Measurements from ENCODE around the gene UGP2.
A peak's percentile ranks its signal among the peaks of the same experiment; 100 is the strongest.

The UGP2 gene

GRCh38 chr2:63834401-63834800 lies 7.3 kb upstream of the UGP2 start:
- Histone ChIP-seq H3K23ac (ENCODE audit: low read length) (no peak overlapping the region), H4K12ac (ENCODE audit: low read depth, low read length) (no peak overlapping the region), H3K79me2 (ENCODE audit: control insufficient read depth, insufficient read depth, low read length, poor library complexity) (no peaks in the 10 kb centered on the region), H2BK5ac (ENCODE audit: low read depth, low read length, poor library complexity) (no peak overlapping the region), H3K4me2 (ENCODE audit: low read length) (no peak overlapping the region), H3K27ac (ENCODE audit: low read depth, low read length) (no peak overlapping the region), H3K9ac (ENCODE audit: low read length) (no peak overlapping the region), H4K8ac (ENCODE audit: low read depth, low read length) (no peak overlapping the region), H2BK120ac (ENCODE audit: insufficient read depth, low read length, poor library complexity) (no peak overlapping the region), H2AFZ (ENCODE audit: insufficient read depth, low read length, poor library complexity) (no peak overlapping the region), H3K14ac (ENCODE audit: low read length) (no peak overlapping the region), H3K27me3 (ENCODE audit: insufficient read depth, low read length) (no peaks in the 10 kb centered on the region), H4K91ac (ENCODE audit: low read depth, low read length) (no peak overlapping the region), H2AK5ac (ENCODE audit: low read length) (no peak overlapping the region), H3K4ac (ENCODE audit: low read depth, low read length) (no peak overlapping the region), H2BK12ac (ENCODE audit: low read length) (no peak overlapping the region), H3K18ac (ENCODE audit: low read length) (no peak overlapping the region), H3K4me3 (ENCODE audit: low read depth, low read length) (no peak overlapping the region), H3K9me3 (ENCODE audit: insufficient read depth, low read depth, low read length) (no peaks in the 10 kb centered on the region), H3K79me1 (ENCODE audit: low read length) (no peaks in the 10 kb centered on the region), H3K4me1 (ENCODE audit: control insufficient read depth in 1 of 2, insufficient read depth in 2 of 2, low read length in 2 of 2) (no peaks in the 10 kb centered on the region), H3K36me3 (ENCODE audit: control insufficient read depth in 1 of 2, insufficient read depth in 2 of 2, low read length in 2 of 2) (no peaks in the 10 kb centered on the region)
- DNase-seq: no peak
- no CpG with 5 or more reads among the region's 2 CpGs for WGBS (ENCODE audit: extremely low coverage, insufficient coverage, insufficient read length)

- no peaks in the 10 kb centered on the region for H3K27me3 ChIP-seq (ENCODE audit: insufficient read depth, low read length)
- WGBS (ENCODE audit: extremely low coverage, insufficient coverage, insufficient read length): no CpG with 5 or more reads among the region's 2 CpGs
- no peak overlapping the region for H3K27ac ChIP-seq (ENCODE audit: low read depth, low read length)
- no peaks in the 10 kb centered on the region for H3K36me3 ChIP-seq (ENCODE audit: control insufficient read depth in 1 of 2, insufficient read depth in 2 of 2, low read length in 2 of 2)
- H4K8ac ChIP-seq (ENCODE audit: low read depth, low read length): no peak overlapping the region
- no peak overlapping the region for H3K9ac ChIP-seq (ENCODE audit: low read length)
- peaks cover 15% of the 10 kb centered on the region for H3K79me1 ChIP-seq (ENCODE audit: low read length)
- H3K23ac ChIP-seq (ENCODE audit: low read length): no peak overlapping the region
- H3K4me2 ChIP-seq (ENCODE audit: low read length): no peak overlapping the region
- DNase-seq: no peak
- no peak overlapping the region for H4K91ac ChIP-seq (ENCODE audit: low read depth, low read length)
- H3K4me3 ChIP-seq (ENCODE audit: low read depth, low read length): no peak overlapping the region
- no peak overlapping the region for H2AK5ac ChIP-seq (ENCODE audit: low read length)
- no peak overlapping the region for H4K12ac ChIP-seq (ENCODE audit: low read depth, low read length)
- no peak overlapping the region for H2BK12ac ChIP-seq (ENCODE audit: low read length)
- H3K18ac ChIP-seq (ENCODE audit: low read length): no peak overlapping the region
- H3K4ac ChIP-seq (ENCODE audit: low read depth, low read length): no peak overlapping the region
- no peak overlapping the region for H3K14ac ChIP-seq (ENCODE audit: low read length)
- no peaks in the 10 kb centered on the region for H3K9me3 ChIP-seq (ENCODE audit: insufficient read depth, low read depth, low read length)
- H2BK5ac ChIP-seq (ENCODE audit: low read depth, low read length, poor library complexity): no peak overlapping the region
- peaks cover 3 to 5% of the 10 kb centered on the region in 2 experiments for H3K4me1 ChIP-seq (ENCODE audit: control insufficient read depth in 1 of 2, insufficient read depth in 2 of 2, low read length in 2 of 2)
- H3K79me2 ChIP-seq (ENCODE audit: control insufficient read depth, insufficient read depth, low read length, poor library complexity): peaks cover 10% of the 10 kb centered on the region
- no peak overlapping the region for H2BK120ac ChIP-seq (ENCODE audit: insufficient read depth, low read length, poor library complexity)
- H2AFZ ChIP-seq (ENCODE audit: insufficient read depth, low read length, poor library complexity): no peak overlapping the region
These were observed 4.6 kb upstream of the UGP2 start for GRCh38 chr2:63837036-63837594.

GRCh38 chr2:63840081-63840784 lies 1.5 kb upstream of the UGP2 start:
- Histone ChIP-seq H4K91ac (ENCODE audit: low read depth, low read length) (peak overlapping the region; percentile 67), H4K12ac (ENCODE audit: low read depth, low read length) (peak overlapping the region; percentile 73), H3K9ac (ENCODE audit: low read length) (peak overlapping the region; percentile 59), H4K8ac (ENCODE audit: low read depth, low read length) (peak overlapping the region; percentile 59), H3K14ac (ENCODE audit: low read length) (peak overlapping the region; percentile 58), H3K4me2 (ENCODE audit: low read length) (peak overlapping the region; percentile 72), H3K9me3 (ENCODE audit: insufficient read depth, low read depth, low read length) (no peaks in the 10 kb centered on the region), H2BK5ac (ENCODE audit: low read depth, low read length, poor library complexity) (peak overlapping the region; percentile 47), H3K23ac (ENCODE audit: low read length) (no peak overlapping the region), H3K4ac (ENCODE audit: low read depth, low read length) (peak overlapping the region; percentile 39), H3K79me1 (ENCODE audit: low read length) (peaks cover 22% of the 10 kb centered on the region), H3K27ac (ENCODE audit: low read depth, low read length) (peak overlapping the region; percentile 49), H2AFZ (ENCODE audit: insufficient read depth, low read length, poor library complexity) (peak overlapping the region; percentile 67), H2BK120ac (ENCODE audit: insufficient read depth, low read length, poor library complexity) (peak overlapping the region; percentile 32), H2AK5ac (ENCODE audit: low read length) (peak overlapping the region; percentile 65), H3K4me3 (ENCODE audit: low read depth, low read length) (peak overlapping the region; percentile 73), H3K18ac (ENCODE audit: low read length) (peak overlapping the region; percentile 71), H3K36me3 (ENCODE audit: control insufficient read depth in 1 of 2, insufficient read depth in 2 of 2, low read length in 2 of 2) (no peaks in the 10 kb centered on the region), H3K79me2 (ENCODE audit: control insufficient read depth, insufficient read depth, low read length, poor library complexity) (peaks cover 19% of the 10 kb centered on the region), H3K4me1 (ENCODE audit: control insufficient read depth in 1 of 2, insufficient read depth in 2 of 2, low read length in 2 of 2) (peaks cover 6 to 9% of the 10 kb centered on the region in 2 experiments), H2BK12ac (ENCODE audit: low read length) (peak overlapping the region; percentile 50), H3K27me3 (ENCODE audit: insufficient read depth, low read length) (no peaks in the 10 kb centered on the region)
- WGBS (ENCODE audit: extremely low coverage, insufficient coverage, insufficient read length): no CpG with 5 or more reads among the region's 24 CpGs
- peak in 1 of 2 donors; percentile 51 for DNase-seq

GRCh38 chr2:63840785-63841253 lies 877 bp upstream of the UGP2 start:
- no CpG with 5 or more reads among the region's 34 CpGs for WGBS (ENCODE audit: extremely low coverage, insufficient coverage, insufficient read length)

More at GRCh38 chr2:63840785-63841253, 877 bp upstream of the UGP2 start:
- H2AK5ac ChIP-seq (ENCODE audit: low read length): peak overlapping the region; percentile 71
- H3K27me3 ChIP-seq (ENCODE audit: insufficient read depth, low read length): no peaks in the 10 kb centered on the region
- peak; percentile 98 to 99 for DNase-seq
- H2BK120ac ChIP-seq (ENCODE audit: insufficient read depth, low read length, poor library complexity): peak overlapping the region; percentile 94
- peak overlapping the region; percentile 98 for H3K27ac ChIP-seq (ENCODE audit: low read depth, low read length)
- no peaks in the 10 kb centered on the region for H3K36me3 ChIP-seq (ENCODE audit: control insufficient read depth in 1 of 2, insufficient read depth in 2 of 2, low read length in 2 of 2)
- H3K14ac ChIP-seq (ENCODE audit: low read length): peak overlapping the region; percentile 96
- H4K12ac ChIP-seq (ENCODE audit: low read depth, low read length): peak overlapping the region; percentile 86
- peak overlapping the region; percentile 83 for H3K4ac ChIP-seq (ENCODE audit: low read depth, low read length)
- H3K9ac ChIP-seq (ENCODE audit: low read length): peak overlapping the region; percentile 95
- peaks cover 22% of the 10 kb centered on the region for H3K79me1 ChIP-seq (ENCODE audit: low read length)
- H2BK12ac ChIP-seq (ENCODE audit: low read length): peak overlapping the region; percentile 11
- peak overlapping the region; percentile 46 for H2AFZ ChIP-seq (ENCODE audit: insufficient read depth, low read length, poor library complexity)
- peak overlapping the region; percentile 98 for H4K91ac ChIP-seq (ENCODE audit: low read depth, low read length)
- peak overlapping the region; percentile 90 for H4K8ac ChIP-seq (ENCODE audit: low read depth, low read length)
- H3K4me1 ChIP-seq (ENCODE audit: control insufficient read depth in 1 of 2, insufficient read depth in 2 of 2, low read length in 2 of 2): peaks cover 6 to 12% of the 10 kb centered on the region in 2 experiments
- H2BK5ac ChIP-seq (ENCODE audit: low read depth, low read length, poor library complexity): peak overlapping the region; percentile 89
- H3K79me2 ChIP-seq (ENCODE audit: control insufficient read depth, insufficient read depth, low read length, poor library complexity): peaks cover 19% of the 10 kb centered on the region
- H3K4me3 ChIP-seq (ENCODE audit: low read depth, low read length): peak overlapping the region; percentile 91
- peak overlapping the region; percentile 85 for H3K18ac ChIP-seq (ENCODE audit: low read length)
- no peak overlapping the region for H3K23ac ChIP-seq (ENCODE audit: low read length)
- H3K4me2 ChIP-seq (ENCODE audit: low read length): peak overlapping the region; percentile 75
- no peaks in the 10 kb centered on the region for H3K9me3 ChIP-seq (ENCODE audit: insufficient read depth, low read depth, low read length)

All from trophoblast cell (in vitro differentiated cells and primary cell).